Stimulated activated CD8-positive, alpha-beta memory T cell treated with anti-CD3 and anti-CD28 coated beads, Interleukin-12 subunit alpha, Interleukin-12 subunit beta, amount 100 ng/mL, for 4 hours (primary cell): ENCODE data around the gene MAP2K2.

ENCODE experiments used
- DNase-seq: peaks from one replicate; pipeline ENCODE4 v3.0.0-alpha.2; 2020; ENCODE audit warnings: low read depth

Gene MAP2K2

GRCh38 chr19:4059891-4060620, 63.9 kb downstream of the MAP2K2 start:
- peak; percentile 71 for DNase-seq

GRCh38 chr19:4059453-4059871, 64.5 kb downstream of the MAP2K2 start:
- DNase-seq, result no peak

GRCh38 chr19:4058693-4059452, 65.0 kb downstream of the MAP2K2 start:
- no peak for DNase-seq

GRCh38 chr19:4057931-4058692, 65.8 kb downstream of the MAP2K2 start:
- peak; percentile 66 for DNase-seq

GRCh38 chr19:4055209-4055552, 68.7 kb downstream of the MAP2K2 start:
- DNase-seq, result no peak

GRCh38 chr19:4054441-4055208, 69.3 kb downstream of the MAP2K2 start:
- no peak for DNase-seq

GRCh38 chr19:4053423-4054324, 70.2 kb downstream of the MAP2K2 start:
- no peak for DNase-seq

GRCh38 chr19:4052993-4053422, 70.9 kb downstream of the MAP2K2 start:
- no peak for DNase-seq

GRCh38 chr19:4052114-4052992, 71.6 kb downstream of the MAP2K2 start:
- DNase-seq, result no peak

- no peak for DNase-seq
Observed at GRCh38 chr19:4051175-4052101, 72.5 kb downstream of the MAP2K2 start.

GRCh38 chr19:4049432-4049831, 74.5 kb downstream of the MAP2K2 start:
- DNase-seq, result no peak

- DNase-seq, result no peak
Observed at GRCh38 chr19:4046946-4047683, 76.8 kb downstream of the MAP2K2 start.

GRCh38 chr19:4046362-4046691, 77.6 kb downstream of the MAP2K2 start:
- DNase-seq, result no peak

GRCh38 chr19:4045597-4046361, 78.1 kb downstream of the MAP2K2 start:
- no peak for DNase-seq

GRCh38 chr19:4044990-4045465, 78.9 kb downstream of the MAP2K2 start:
- no peak for DNase-seq

- no peak for DNase-seq
Observed at GRCh38 chr19:4043966-4044715, 79.8 kb downstream of the MAP2K2 start.

GRCh38 chr19:4043401-4043800, 80.5 kb downstream of the MAP2K2 start:
- no peak for DNase-seq
